Activated CD4-positive, alpha-beta T cell treated with anti-CD3 and anti-CD28 coated beads, Interleukin-2, amount 50 U/mL, for 24 hours (primary cell): Measurements from ENCODE around the gene GARIN5A.
A peak's percentile ranks its signal among the peaks of the same experiment; 100 is the strongest.

ENCODE experiments used
- DNase-seq, 2 donors: peaks; one replicate each; pipeline ENCODE4 v3.0.0-alpha.2; 2020; ENCODE audit warnings: low read depth in 1 of 2, low spot score in 1 of 2

GARIN5A gene

DNA sequence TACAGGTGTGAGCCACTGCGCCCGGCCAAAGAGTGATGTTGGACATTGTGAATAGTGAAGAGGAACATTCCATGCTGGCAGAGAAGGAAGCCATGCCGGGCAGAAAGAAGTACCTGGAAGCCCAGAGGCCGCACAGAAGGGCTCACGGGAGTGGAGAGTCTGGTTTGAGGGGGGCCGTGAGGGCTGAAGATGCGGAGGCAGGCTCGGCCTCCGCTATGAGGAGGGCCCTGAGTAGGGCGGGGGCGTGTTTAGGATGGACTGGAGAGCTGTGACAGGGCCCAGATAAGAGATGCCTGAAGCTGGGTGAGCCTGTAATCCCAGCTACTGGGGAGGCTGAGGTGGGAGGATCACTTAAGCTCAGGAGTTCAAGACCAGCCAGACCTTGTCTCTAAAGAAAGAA lies 32.7 kb upstream of the GARIN5A start:
- DNase-seq, result no peak

DNA sequence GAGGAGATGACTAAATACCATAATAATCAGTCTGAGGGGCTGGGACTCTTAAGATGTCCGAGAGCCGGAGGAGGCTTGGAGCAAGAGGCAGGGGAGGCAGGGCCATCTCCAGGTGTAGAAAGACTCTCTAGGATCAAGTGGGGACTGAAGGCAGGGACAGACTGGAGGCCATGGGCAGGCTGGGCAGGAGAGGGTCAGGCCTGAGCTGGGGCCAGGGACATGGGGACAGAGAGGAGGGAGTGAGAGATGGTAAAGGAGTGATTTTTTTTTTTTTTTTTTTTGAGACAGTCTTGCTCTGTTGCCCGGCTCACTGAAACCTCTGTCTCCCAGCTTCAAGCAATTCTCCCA lies 32.2 kb upstream of the GARIN5A start:
- DNase-seq, result no peak

DNA sequence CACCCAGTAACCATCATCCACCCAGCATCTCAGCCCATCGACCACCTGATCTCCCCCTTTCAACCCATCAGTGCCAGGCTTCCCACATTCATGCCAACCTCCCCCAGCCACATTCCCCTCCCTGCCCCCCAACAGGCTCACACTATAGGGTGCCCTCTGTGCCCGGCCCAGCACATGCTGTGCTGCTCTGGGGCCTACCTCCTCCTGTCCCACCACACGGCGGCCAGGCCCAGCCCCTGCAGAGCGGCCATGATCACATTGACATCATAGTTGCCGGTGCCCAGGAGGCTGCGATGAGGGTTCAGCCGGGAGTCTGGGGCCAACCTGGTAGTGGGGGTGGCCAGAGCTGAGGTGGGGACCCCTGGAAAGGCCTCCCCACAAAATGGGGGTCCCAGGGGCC lies 30.7 kb upstream of the GARIN5A start:
- no peak for DNase-seq

DNA sequence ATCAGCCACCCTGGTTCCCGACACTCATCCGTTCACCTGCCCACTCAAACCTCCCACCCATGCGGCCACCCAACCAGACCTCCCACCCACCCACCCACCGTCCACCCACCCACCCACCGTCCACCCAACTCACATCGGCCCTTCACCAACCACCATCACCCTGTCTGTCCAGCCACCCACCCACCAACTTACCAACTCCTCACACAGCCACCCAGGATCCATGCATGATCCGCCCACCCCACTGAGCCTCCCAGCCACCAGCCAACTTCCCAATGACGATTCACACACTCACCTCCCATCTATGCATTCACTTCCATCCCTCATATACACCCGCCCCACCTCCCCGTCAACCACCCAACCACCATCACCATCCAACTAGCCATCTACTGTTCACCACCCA lies 30.1 kb upstream of the GARIN5A start:
- no peak for DNase-seq

DNA sequence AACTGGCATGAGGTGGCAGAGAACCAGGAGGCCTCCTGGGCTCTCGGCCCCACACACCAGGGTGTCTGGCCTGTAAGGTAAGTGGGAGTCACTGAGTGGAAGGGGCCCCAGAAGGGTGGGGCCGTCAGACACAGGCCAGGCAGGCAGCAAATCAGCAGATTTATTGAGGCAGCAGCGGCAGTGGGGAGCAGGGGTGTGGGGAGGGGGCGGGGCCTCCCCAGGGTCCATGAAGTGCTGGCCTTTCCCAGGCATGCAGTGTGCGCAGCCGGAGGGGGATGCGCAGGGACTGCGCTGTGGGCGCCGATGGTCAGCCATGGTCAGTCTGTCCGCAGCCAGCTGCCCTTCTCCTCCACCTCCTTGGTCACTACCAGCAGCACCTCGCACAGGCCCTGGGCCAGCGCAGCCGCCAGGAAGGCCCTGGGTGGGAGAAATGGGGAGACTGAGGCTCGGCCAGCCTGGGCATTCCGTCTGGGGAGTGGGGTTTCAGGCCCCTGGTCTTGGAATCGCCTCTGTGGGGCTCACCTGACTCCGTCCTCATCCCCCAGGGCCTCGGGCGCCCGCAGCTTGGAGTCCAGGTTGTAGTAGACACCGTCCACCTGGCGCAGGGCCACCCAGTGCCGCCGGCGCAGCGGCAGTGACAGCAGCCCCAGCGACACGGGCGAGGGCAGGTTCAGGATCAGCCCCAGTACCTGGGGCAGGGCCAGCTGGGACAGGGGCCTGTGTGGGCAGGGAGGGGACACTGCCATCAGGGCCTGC lies 29.4 kb upstream of the GARIN5A start:
- no peak for DNase-seq

DNA sequence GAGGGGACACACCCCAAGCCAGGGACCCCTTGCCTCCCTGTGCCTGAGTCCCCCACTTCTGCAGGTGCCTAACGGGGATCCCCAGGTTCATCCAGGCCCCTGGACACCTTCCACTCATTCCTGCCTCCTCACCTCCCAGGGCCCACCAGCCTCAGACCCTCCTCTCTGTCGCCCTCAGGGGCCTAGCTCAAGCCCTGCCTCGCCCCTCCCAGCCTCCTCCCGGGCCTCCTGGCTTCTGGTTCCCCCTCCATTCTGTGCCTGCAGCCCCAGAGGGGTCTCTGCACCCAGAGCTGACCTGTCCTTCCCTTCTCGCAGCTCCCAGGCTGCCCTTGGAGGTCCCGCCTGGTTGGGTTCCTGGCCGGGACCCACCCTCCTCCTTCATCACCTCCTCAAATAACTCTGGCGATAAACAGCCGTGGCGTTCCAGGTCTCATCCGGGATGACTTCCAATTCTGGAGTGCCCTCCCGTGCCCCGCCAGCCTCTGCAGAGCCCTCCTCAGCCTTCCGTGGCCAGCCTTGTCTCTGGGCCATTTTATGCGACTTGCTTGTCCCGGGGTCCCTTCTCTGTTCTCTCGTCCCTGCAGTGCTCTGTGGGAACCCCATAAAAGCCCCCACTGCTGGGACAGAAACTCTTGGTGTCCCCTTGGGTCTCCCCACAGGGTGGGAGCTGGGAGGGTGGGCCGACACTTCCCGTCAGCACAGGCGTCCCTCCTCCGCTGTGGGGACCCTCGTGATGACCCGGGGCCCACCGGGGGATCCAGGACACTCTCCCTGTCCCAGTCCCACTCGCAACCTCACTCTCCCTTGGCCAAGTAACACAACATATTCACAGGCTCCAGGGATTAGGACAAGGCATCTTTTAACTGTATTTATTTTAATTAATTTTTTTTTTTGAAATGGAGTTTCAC lies 25.2 kb upstream of the GARIN5A start:
- no peak for DNase-seq

DNA sequence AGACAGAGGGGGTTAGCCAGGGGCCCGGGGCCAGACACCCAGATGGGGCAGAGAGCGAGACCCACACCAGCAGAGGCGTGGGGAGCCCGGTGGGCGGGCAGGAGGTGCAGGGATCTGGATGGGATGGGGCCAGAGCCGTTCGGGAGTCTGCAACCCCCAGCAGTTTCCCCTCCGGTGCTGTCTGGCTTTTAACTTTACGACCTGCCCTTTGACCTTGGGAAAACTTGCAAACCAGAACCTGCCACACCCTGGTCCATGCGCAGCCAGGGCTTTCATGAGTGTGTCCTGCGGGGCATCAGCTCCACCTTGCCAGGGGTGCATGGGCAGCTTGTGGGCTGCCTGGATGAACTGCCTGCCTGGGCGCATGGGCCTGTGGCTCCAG lies 24.5 kb upstream of the GARIN5A start:
- no peak for DNase-seq

DNA sequence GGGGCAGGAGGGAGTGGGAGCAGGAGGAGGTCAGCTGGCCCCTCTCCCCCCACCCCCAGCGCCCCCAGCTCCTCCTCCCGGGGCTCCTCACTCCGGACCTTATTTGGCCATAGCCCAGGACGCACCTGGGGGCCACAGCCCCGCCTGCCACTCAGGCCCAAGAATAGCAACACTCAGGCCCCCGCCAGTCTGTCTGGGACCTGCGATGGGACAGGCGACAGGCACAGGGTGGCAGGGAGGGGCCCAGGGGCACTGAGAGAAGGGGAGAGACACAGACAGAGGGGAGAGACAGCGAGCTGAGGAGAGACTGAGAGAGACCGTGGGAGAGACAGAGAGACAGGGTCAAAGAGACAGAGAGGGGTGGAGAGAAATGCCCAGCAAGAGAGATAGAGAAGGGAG lies 24.1 kb upstream of the GARIN5A start:
- no peak for DNase-seq

DNA sequence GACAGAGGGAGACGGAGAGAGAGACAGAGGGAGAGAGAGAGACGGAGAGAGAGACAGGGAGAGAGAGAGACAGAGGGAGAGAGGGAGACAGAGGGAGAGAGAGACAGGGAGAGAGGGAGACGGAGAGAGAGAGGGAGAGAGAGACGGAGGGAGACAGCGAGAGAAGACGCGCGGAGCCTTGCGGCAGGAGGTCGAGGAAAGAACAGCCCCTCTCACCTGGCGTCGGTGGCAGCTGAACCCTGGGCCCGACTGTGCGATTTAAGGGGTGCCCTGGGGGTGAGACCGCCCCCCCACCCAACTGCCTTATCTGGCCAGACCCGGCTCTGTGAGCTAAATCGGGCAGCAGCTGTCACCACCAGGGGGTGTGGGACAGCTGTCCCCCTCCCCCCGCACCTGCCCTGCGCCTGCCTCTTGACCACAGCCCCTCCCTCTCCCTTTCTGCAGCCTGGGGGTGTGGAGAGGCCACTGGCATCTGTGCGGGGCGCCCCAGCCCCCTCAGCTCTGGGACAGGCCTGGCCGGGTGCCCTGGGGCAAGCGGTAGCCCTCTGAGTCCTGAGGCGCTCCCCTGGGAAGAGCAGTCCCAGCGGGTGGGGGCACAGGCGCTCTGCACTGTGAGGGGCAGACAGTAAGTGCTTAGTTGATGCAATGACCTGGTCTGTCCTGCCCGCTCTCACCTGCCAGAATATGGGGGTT lies 23.6 kb upstream of the GARIN5A start:
- no peak for DNase-seq

DNA sequence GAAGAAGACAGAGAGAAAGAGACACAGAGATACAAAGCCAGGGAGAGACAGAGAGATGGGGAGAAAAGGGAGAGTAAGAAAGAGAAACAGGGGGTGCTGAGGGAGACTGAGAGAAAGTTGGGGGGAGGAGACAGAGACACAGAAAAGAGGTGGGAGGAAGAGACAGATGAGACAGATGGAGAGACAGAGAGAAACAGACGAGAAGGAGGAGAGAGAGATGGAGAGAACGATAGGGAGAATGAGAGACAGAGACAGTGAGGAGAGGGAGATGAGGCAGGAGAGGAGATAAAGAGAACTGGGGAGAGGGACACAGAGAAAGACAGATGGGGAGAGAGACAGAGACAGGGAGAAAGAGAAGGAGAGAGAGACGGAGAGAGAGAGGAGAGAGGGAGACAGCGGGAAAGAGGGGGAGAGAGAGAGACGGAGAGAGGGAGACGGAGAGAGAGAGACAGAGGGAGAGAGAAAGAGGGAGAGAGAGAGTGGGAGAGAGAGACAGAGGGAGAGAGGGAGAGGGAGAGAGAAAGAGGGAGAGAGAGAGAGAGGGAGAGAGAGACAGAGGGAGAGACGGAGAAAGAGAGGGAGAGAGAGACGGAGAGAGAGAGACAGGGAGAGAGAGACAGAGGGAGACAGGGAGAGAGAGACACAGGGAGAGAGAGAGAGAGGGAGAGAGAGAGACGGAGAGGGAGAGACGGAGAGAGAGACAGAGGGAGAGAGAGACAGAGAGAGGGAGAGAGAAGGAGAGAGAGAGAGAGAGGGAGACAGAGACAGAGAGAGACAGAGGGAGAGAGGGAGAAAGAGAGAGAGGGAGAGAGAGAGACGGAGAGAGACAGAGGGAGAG lies 21.8 kb upstream of the GARIN5A start:
- no peak for DNase-seq

DNA sequence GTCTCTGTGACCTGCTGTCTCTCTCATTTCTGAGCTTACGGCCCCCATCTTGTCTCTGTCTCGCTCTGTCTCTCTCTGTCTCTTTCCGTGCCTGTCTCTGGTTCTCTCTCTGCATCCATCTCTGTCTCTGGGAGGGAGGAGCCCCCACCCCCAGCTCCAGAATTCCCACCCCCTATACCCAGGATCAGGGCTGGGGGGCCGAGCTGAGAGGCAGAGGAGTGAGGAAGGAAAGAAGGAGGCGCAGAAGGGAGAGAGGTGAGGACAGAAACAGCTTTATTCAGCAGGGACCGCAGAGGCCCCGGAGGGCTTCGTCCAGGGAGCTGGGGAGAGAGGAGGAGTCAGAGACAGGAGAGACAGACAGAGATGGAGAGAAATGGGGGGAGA lies 20.4 kb upstream of the GARIN5A start:
- no peak for DNase-seq

DNA sequence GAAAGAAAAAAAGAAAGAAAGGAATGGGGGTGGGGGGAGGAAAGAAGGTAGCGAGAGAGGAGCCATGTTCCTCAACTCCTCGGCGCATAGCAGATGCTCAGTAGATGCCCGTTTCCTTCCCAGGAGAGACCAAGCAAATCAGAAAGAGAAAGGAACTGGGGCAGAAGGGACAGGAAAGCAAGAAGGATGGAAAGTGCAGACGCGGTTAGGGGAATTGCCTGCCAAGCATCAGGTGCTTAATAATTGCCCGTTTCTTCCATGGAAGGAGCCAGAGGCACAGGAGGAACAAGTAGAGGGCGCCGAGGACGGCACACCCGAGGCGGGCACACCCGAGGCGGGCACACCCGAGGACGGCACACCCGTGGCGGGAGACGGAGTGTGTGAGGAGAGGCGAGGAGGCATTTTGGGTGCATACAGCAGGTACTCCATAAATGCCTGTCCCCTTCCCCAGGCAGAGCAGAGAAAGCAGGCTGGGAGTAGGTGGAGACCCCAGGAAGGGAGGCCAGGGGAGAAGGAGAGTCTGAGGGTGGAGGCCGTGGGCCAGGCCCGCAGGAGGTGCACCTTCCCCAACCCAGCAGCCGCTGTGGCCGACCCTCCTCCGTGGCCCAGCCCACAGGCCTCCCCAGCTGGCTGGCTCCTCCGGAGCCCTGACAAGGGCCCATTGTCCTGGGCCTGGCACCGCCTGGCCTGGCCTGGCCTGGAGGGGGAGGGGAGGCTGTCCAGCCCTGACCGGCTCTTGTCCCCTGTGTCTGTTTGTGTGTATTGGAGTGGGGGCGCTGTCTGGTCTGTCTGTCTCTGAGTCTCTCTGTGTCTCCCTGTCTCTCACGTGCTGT lies 19.8 kb upstream of the GARIN5A start:
- DNase-seq, result no peak

DNA sequence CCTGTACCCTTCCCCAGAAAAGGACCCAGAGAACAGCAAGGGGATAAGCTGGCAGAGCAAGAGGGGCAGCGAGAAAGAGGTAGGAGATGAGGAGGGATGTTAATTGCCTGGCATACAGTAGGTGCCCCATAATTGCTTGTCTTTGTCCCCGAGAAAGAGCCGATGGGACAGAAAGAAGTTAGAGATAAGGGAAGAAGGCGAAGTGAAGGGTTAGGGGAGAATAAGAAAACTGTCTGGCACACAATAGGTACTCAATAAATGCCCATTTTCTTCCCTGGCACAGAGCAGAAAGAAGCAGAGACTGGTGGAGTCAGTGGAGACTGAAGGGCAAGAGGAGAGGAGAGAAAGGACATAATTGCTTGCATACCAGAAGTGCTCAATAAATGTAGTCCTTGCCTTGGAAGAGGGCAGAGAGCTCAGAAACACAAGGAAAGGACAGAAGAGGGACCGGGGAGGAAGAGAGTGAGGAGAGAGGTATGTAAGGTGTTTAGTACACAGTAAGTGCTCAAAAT lies 18.4 kb upstream of the GARIN5A start:
- no peak for DNase-seq

DNA sequence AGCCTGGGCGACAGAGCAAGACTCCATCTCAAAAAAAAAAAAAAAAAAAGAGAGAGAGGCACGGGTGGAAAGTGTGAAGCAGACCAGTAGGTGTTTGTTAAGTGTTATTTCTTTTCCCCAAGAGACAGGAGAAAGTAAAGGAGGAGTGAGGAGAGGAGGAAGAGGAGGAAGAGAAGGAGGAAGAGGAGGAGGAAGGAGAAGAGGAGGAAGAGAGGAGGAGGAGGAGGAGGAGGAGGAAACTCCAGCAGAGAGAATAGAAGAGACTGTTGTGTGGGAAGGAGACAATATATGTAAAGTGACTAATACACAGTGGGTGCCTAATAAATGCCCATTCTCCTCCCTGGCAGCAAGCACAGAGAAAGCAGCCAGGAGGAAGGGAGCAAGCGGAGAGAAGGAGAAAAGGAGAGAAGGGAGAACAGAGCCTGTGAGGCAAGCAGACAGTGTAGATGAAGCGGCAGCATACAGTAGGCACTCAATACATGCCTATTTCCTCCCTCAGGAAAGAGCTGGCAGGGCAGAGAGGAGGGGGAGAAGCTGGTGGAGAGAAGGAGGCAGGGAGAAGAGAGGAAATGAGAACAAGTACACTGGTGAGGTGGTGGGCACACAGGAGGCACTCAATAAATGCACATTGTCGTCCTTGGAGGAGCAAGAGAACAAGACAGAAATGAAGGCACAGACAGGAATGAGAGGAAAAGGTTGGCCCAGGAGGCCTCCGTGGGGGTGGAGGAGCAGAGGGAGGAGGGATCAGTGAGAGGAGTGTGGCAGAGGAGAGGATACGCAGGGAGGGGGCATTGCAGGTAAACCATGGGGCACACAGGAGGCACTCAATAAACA lies 17.8 kb upstream of the GARIN5A start:
- no peak for DNase-seq

DNA sequence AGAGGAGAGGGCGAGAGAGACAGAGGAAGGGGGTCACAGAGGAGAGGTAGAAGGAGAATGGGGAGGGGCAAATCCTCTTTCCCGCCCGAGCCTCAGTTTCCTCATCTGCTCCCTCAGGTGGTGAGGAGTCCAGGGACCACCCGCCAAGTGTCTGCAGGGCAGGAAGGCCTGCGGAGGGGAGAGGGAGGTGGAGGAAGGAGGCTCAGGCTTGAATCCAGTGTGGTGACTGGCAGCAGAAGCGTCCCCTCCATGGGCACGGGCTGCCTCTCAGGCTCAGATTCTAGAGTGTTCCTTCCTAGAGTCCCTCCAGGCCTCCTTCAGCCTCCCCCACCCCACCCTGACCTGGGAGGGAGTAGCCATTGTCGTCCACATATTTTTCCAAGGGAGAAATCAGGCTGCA lies 16.5 kb upstream of the GARIN5A start:
- no peak for DNase-seq

DNA sequence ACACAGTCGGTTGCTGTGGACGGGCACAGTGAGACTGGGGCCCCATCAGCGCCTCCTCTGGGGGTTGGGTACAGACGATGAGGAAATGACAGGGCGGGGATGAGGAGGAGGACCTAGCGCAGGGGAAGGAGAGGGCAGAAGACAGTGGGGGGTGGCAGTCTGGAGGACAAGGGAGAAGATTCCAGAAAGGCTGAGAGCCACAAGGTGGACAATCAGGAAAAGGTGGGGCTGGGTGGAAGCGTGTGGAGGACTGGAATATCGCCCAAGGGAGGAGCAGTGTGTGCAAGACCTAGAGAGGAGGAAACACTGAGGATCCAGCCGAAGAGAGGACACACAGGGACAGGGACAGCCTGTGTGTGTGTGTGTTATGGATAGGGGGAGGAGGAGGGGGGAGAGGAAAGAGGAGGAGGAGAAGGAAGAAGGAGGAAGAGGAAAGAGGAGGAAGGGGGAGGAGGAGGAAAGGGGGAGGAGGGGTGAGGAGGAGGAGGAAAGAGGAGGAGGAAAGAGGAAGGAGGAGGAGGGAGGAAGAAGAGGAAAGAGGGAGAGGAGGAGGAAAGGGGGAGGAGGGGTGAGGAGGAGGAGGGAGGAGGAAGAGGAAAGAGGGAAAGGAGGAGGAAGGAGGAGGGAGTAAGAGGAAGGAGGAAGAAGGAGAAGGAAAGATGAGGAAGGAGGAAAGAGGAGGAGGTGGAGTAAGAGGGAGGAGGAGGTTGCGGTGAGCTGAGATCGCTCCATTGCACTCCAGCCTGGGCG lies 15.8 kb upstream of the GARIN5A start:
- peak in 1 of 2 donors; percentile 21 for DNase-seq

DNA sequence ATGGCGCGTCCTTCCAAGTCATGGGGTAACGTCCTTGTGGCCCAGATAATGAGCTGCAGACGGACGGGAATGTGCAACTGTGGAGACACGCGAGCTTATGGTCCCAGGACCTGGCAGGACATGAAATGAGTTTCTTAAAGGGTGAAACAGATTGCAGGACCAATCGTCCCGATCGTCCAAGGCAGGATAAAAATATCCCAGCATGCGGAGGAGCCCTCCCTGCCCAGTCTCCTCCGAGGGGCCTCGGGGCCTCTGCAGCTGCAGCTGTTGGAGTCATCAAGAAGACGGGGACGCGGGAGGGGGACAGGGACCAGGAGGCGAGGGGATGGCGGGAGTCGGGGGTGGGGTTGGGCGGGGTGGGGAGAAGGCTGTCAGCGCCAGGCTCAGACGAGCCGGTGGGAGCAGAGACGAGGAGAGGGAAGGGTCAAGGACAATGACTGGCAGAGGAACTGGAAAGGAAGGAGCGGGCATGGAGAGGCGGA lies 14.4 kb upstream of the GARIN5A start:
- no peak for DNase-seq

DNA sequence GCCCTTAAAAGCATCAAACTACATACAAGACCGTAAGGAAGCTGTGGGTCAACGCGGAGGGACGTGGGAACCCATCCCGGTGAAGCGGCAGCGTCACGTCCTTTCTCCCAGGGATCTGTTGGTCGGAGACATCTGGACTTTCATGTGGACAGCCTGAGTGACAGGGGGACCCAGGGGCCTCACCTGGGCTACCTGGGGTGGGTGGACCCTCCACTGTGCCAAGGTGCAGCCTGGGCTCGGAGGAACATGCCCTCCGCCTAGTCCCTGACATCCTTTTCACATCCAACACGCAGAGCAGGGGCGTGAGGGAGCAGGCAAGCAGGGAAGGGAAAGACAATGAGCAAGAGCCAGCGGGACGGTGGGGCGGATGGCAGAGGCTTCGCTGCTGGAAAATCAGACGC lies 13.8 kb upstream of the GARIN5A start:
- DNase-seq, result no peak
